Stimulated activated CD4-positive, alpha-beta T cell treated with anti-CD3 and anti-CD28 coated beads, TNF-alpha, amount 100 ng/mL, for 4 hours (primary cell): ENCODE results near the gene EMC6.

Experiments used
- DNase-seq, 3 experiments: peaks; one replicate each; pipeline ENCODE4 v3.0.0-alpha.2; 2020; ENCODE audit warnings: low read depth in 3 of 3

Gene EMC6

GRCh38 chr17:3708366-3708765, 39.8 kb downstream of the EMC6 start:
- DNase-seq: no peak

- DNase-seq: peak in 2 of 3 experiments; percentile 37 to 61
Measured at GRCh38 chr17:3710951-3711383, 42.4 kb downstream of the EMC6 start.

GRCh38 chr17:3712811-3713463, 44.3 kb downstream of the EMC6 start:
- no peak for DNase-seq

- no peak for DNase-seq
Measured at GRCh38 chr17:3715296-3715695, 46.7 kb downstream of the EMC6 start.

DNA sequence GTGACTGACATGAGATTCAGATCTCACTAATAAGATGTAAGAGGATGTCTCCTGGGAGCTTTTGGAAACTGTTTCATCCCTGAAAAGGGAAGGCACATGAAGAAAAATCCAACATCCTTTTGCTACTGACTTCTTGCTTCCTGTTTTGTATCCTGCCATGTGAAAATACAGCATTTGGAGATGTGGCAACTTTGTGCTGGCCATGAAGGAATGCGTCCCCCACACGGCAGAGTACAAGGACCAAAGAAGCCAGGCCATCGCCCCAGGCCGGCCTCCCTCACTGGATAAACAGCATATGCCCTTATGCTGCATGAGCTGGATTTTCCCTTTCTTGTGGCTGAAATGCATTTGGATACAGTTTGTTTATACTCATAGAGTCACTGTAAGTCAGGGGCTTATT, 49.6 kb downstream of the EMC6 start:
- DNase-seq: no peak

DNA sequence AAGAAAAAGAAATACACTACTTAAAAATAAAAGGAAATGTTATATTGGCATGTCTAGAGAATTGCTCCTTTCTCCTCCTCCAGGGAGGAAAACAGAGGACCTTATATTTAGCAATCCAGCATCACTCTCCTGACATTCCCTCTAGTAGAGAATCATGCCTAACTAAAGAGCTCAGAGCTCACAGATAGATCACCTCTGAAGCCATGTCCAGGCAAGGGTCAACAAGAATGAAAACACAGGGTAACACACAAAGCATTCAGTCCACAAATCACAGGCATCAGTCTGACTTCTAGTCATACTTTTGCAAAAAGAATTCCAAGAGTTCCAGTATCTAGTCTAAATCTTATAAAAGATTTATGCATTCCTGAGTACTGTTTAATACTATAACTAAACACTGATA, 50.7 kb downstream of the EMC6 start:
- no peak for DNase-seq
